GM21737 (cell line): ENCODE data around the gene CD2AP.

Source experiments
- ATAC-seq: cut with Tn5 transposase; IDR thresholded peaks from one replicate; pipeline ENCODE4 v1.9.1; 2021; ENCODE audit warnings: mild to moderate bottlenecking, moderate library complexity; ENCODE audit not compliant: unreplicated experiment

Gene CD2AP

GRCh38 chr6:47495207-47495606 is 17.6 kb downstream of the CD2AP start:
- ATAC-seq, result no peak

DNA sequence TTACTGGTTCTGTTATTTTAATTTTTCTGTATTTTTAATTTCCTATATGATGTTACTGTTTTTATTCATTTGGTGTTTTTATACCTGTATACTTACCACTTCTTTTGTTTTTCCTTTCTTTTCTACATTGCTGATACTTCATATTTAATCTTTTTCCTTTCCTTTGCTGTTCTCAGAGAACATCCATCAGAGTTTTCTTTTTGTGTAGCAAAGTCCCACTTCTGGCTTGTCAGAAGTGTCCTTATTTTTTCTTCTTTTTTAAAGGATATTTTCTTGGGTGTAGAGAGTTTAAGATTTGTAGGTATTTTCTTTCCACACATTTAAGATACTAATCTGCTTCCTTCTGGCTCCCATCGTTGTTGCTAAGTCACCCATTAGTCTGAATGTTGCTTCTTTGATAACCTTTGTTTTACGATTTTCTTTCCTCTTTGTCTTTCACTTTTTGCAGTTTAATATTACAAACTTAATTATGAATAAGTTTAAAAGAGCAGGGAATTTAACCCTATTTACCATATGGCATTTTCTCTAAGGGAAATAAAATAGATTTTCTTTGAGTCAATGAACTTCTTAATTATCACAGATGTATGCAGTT is 18.5 kb downstream of the CD2AP start:
- ATAC-seq, result no peak

DNA sequence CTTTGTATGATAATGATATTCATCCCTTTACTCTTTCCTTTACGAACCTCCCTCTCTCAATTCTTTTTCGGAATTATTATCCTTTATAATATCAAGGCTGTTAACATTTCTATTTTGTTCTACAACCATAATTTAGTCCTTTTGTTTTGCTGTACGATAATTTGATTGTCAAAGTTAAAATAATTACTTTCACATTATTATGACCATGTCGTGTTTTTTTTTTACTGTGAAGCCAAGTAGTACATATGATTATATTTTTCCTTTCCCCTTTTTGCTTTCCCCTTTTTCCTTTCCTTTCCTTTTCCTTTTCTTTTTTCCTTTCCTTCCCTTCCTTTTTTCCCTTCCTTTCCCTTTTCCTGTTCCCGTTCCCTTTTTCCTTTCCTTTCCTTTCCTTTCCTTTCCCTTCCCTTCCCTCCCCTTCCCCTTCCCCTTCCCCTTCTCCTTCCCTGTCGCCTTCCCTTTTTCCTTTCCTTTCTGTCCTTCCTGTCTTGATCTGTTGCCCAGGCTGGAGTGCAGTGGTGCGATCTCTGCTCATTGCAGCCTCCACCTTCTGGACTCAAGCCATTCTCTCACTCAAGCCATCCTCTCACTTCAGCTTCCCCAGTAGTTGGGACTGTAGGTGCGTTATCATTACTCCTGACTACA is 19.5 kb downstream of the CD2AP start:
- no peak for ATAC-seq

GRCh38 chr6:47502920-47503319 is 25.3 kb downstream of the CD2AP start:
- ATAC-seq, result no peak

- ATAC-seq, result no peak
These were observed 32.3 kb downstream of the CD2AP start for GRCh38 chr6:47509937-47510336.

- no peak for ATAC-seq
These were observed 35.3 kb downstream of the CD2AP start for GRCh38 chr6:47512872-47513271.

GRCh38 chr6:47519279-47519678 is 41.7 kb downstream of the CD2AP start:
- ATAC-seq, result no peak

- ATAC-seq, result no peak
These were observed 42.7 kb downstream of the CD2AP start for GRCh38 chr6:47520282-47520681.

GRCh38 chr6:47521961-47522360 is 44.4 kb downstream of the CD2AP start:
- no peak for ATAC-seq

DNA sequence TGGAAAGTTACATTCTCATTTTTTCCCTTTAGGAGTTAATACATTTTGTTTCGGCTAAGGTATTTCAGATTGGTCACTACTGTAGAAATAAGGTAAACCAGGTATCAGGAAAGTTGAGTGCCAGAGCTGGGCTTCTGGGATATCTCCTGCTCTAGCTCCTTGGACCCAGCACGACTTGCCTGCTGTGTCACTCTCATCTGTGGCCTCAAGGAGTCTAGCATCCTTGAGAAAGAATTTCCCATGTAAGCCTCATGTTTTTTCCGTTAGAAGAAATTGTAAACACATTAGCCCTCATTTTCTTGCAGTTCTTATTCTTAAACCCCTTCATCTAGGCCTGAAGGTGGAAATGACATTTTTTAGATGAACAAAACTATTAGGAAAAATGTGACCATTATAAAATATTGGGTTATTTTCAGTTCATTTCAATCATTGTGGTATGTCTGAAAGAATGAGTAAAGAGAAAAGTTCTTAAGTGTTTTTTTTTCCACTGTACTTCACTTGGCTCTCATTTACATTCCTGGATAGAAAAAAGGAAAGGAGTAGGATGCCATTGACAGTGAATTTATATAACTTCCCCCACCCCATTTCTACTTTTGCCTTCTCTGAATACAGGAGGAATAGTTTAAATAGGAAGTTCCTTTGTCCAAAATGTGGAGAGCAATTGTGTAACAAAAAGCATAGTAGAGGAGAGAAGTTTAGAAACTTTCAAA is 46.7 kb downstream of the CD2AP start:
- no peak for ATAC-seq

- ATAC-seq, result no peak
These were observed 47.9 kb downstream of the CD2AP start for GRCh38 chr6:47525330-47526057.

- ATAC-seq, result no peak
These were observed 49.7 kb downstream of the CD2AP start for GRCh38 chr6:47527274-47527673.

DNA sequence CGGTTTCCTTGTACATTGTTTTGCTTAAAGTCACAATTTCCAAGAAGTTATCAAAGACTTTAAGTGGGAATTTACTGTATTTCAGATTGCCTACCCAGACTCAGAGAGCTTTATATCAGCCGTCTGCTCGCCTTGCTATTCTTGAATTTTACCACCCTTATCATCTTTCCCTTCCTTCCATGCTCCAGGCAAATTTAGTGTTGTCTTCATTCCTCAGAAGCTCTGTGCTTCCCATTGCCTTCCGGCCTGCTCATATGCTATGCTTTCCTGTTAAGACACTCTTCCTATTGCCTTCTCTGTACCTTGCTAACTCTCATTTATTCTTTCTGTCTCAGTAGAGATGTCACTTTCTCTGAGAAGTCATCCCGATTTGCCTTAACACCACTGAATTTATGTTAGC is 52.1 kb downstream of the CD2AP start:
- ATAC-seq, result no peak

DNA sequence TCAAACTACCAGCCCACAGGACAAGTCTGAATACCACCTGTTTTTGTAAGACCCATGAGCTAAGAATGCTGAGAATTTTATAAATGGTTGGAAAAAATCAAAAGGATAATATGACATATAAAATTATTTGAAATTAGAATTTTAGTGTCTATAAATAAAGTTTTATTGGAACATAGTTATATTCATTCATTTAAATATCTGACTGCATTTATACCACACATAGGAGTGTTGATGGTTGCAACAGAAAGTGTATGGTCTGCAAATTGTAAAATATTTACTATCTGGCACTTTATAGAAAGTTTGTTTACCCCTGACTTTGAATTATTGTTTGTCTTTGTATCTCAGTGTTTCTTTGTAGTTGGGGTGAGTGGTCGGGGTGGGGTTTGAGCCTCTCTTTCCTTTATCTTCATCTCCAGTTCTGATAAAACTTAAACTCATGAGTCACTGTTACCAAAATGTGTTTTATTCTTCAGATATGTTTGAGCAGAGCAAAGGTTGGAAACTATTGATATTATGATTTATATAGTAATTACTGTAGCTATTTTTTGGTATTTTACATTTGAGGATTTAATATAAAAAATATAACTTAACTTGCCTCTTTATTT is 55.5 kb downstream of the CD2AP start:
- ATAC-seq, result no peak

GRCh38 chr6:47534063-47534462 is 56.5 kb downstream of the CD2AP start:
- ATAC-seq, result no peak

DNA sequence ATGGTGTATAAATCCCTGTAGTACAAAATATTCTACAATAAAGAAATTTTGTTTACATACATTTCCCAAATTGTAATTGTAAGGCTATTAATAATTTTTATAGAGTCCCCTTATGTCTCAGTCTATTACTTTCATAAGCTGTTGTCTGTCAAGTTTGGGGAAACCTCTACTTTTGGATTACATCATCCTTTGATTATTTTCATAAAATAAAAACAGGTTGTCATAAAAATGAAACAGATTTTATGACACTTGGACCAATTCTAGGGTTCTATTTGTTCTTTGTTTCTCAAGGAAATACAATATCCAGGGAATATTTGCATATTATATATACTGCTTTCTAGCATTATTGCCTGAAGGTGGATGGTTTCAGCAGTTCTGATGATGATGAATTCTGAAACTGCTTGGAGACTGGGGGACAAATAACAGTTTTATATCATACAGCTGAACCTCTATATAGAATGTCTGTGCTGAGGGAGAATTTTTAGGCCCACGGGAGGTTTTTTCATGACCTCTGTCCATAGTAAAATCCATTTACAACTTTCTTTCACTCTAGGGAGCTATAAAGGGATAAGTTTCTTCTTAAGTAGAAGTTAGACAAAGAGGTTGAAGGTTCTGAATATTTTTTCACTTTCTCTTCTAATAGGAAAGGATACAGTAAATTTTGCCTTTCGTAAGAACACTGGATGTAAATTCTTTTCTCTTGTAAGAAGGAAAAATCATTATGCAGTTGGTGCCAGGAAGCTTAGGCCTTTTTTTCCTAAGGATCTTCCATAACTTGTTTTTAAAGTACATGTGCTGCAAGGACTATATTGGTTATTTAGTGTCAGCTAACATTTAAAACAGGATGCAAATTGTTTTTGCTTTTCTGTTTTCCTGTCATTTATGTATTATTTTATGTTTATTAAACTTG is 58.0 kb downstream of the CD2AP start:
- no peak for ATAC-seq

- no peak for ATAC-seq
These were observed 59.3 kb downstream of the CD2AP start for GRCh38 chr6:47536816-47537401.

DNA sequence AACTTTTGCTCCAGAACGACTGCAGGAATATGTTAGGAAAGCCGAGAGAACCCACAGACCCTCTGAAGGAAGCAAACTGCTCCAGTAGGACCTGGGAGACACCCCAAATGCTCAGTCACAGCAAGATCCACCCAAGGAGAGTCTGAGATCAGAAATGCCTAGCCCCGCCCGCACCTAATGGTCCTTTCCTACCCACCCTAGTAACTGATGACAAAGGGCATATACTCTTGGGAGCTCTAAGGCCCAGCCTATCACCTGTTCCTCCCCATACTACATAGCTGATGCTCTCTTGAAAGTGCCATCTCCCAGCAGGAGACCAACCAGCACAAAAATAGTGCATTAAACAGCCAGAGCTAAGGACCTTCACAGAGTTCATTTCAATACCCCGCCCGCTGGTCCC is 67.6 kb downstream of the CD2AP start:
- ATAC-seq, result no peak

- ATAC-seq, result no peak
These were observed 74.1 kb downstream of the CD2AP start for GRCh38 chr6:47551670-47552069.

DNA sequence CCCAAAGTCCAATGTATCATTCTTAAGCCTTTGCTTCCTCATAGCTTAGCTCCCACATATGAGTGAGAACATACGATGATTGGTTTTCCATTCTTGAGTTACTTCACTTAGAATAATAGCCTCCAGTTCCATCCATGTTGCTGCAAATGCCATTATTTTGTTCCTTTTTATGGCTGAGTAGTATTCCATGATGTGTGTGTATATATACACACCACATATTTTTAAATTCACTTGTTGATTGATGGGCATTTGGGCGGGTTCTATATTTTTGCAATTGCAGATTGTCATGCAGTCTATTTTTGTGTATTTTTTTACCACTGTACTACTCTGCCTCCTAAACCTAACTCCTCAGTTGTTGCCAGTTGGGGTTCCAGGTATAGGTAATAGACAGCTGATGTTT is 74.7 kb downstream of the CD2AP start:
- no peak for ATAC-seq
